IPS DF 19.7 (cell line): Measurements from ENCODE around the gene NNAT.

Experiments
- DNase-seq: peaks from one replicate; pipeline ENCODE4 v3.0.0-alpha.2; 2013; ENCODE audit warnings: low read depth, low spot score

Gene NNAT

GRCh38 chr20:37502654-37503053 is 18.4 kb upstream of the NNAT start:
- DNase-seq = no peak

- no peak for DNase-seq
These were observed 17.7 kb upstream of the NNAT start for GRCh38 chr20:37503256-37503927.

- no peak for DNase-seq
These were observed 16.5 kb upstream of the NNAT start for GRCh38 chr20:37504404-37505096.

- DNase-seq = no peak
These were observed 15.5 kb upstream of the NNAT start for GRCh38 chr20:37505263-37506151.

- no peak for DNase-seq
These were observed 14.8 kb upstream of the NNAT start for GRCh38 chr20:37506152-37506725.

- DNase-seq = no peak
These were observed 10.8 kb upstream of the NNAT start for GRCh38 chr20:37510226-37510625.

- DNase-seq = no peak
These were observed 9.3 kb upstream of the NNAT start for GRCh38 chr20:37511610-37512275.

GRCh38 chr20:37513779-37514359 is 7.2 kb upstream of the NNAT start:
- no peak for DNase-seq

GRCh38 chr20:37515876-37516275 is 5.2 kb upstream of the NNAT start:
- no peak for DNase-seq

GRCh38 chr20:37516811-37517750 is 4.0 kb upstream of the NNAT start:
- no peak for DNase-seq

GRCh38 chr20:37518059-37518458 is 3.0 kb upstream of the NNAT start:
- DNase-seq = no peak

- DNase-seq = no peak
These were observed 2.2 kb upstream of the NNAT start for GRCh38 chr20:37518606-37519507.

- no peak for DNase-seq
These were observed 1.3 kb upstream of the NNAT start for GRCh38 chr20:37519508-37520418.

- no peak for DNase-seq
These were observed 563 bp upstream of the NNAT start for GRCh38 chr20:37520419-37520955.

- DNase-seq = no peak
These were observed 1.4 kb downstream of the NNAT start for GRCh38 chr20:37522260-37523011.

GRCh38 chr20:37523012-37523391 is 2.0 kb downstream of the NNAT start:
- DNase-seq = no peak
